Measurements from ENCODE around the gene GJC2. TPM values are rescaled to one million over a fixed set of nuclear protein-coding genes. Genes with fewer than 3 reads are reported as not detected.

The GJC2 gene
- total RNA-seq, 1 experiment from 2014 or later = 1.6 TPM

- H4K5ac ChIP-seq (ENCODE audit: insufficient read length, low read depth, low read length) = no peak overlapping the region
- no peak for TF ChIP-seq CTCF (conservative IDR thresholded peaks at IDR 0.05)
- no peak overlapping the region for H3K27ac Mint-ChIP-seq
Observed at GRCh38 chr1:228197555-228198147, 47.9 kb downstream of the GJC2 start.

More at GRCh38 chr1:228197555-228198147, 47.9 kb downstream of the GJC2 start:
- Mint-ChIP-seq H3K36me3 (ENCODE audit: insufficient read depth in 1 of 3, low read depth in 3 of 3) (peaks cover 16 to 23% (median 19%) of the 10 kb centered on the region in 3 experiments), H3K4me3 (no peak overlapping the region; a peak in 1 of 5 replicates), H3K27me3 (ENCODE audit: low read depth) (peaks cover 38% of the 10 kb centered on the region), H3K9me3 (peaks cover 28 to 29% of the 10 kb centered on the region in 2 experiments), H3K4me1 (no peaks in the 10 kb centered on the region)
- Histone ChIP-seq H3K14ac (ENCODE audit: insufficient read depth, low read length) (no peak overlapping the region), H3K79me1 (ENCODE audit: insufficient read depth, low read depth, low read length, poor library complexity, severe bottlenecking) (no peaks in the 10 kb centered on the region), H3K9me3 (ENCODE audit: control insufficient read depth, low read depth, low read length) (peaks cover 7% of the 10 kb centered on the region), H3K23ac (ENCODE audit: insufficient read length, low read depth, low read length) (no peak overlapping the region), H3K4me2 (ENCODE audit: insufficient read depth, insufficient read length, low read length) (no peak overlapping the region), H3K18ac (ENCODE audit: insufficient read length, low read depth, low read length) (no peak overlapping the region), H4K8ac (replicated peaks; ENCODE audit: insufficient read length, low read depth, low read length) (no peak overlapping the region), H3K56ac (ENCODE audit: insufficient read length, low read depth, low read length) (no peak overlapping the region), H3K27me3 (ENCODE audit: insufficient read depth, low read length) (no peaks in the 10 kb centered on the region), H4K20me1 (ENCODE audit: control insufficient read depth, insufficient read depth, insufficient read length) (no peaks in the 10 kb centered on the region), H2BK12ac (ENCODE audit: insufficient read length, low read depth, low read length) (no peak overlapping the region), H2BK15ac (ENCODE audit: low read depth, low read length) (no peak overlapping the region), H3K4me1 (ENCODE audit: insufficient read depth, low read length) (no peaks in the 10 kb centered on the region), H2AK5ac (ENCODE audit: insufficient read length, low read length) (no peak overlapping the region), H3K4ac (ENCODE audit: low read depth, low read length) (no peak overlapping the region), H3K79me2 (ENCODE audit: insufficient read depth, low read length) (no peaks in the 10 kb centered on the region), H2BK5ac (ENCODE audit: insufficient read length, low read length) (no peak overlapping the region), H4K91ac (ENCODE audit: insufficient read length, low read depth, low read length) (no peak overlapping the region), H3K9ac (ENCODE audit: extremely low read depth, insufficient read length, low read length) (no peak overlapping the region), H2AFZ (ENCODE audit: low read length) (no peak overlapping the region), H3K27ac (ENCODE audit: insufficient read length, low read depth, low read length) (no peak overlapping the region), H3K23me2 (ENCODE audit: insufficient read length, low read depth, low read length, poor library complexity, severe bottlenecking) (no peaks in the 10 kb centered on the region), H2BK120ac (ENCODE audit: low read depth, low read length, poor library complexity, severe bottlenecking) (no peak overlapping the region), H2BK20ac (ENCODE audit: low read depth, low read length, poor library complexity, severe bottlenecking) (no peak overlapping the region), H3T11ph (ENCODE audit: low read length) (no peak overlapping the region)
- DNase-seq = no peak
- WGBS (ENCODE audit: extremely low coverage, insufficient read length, low lambda C conversion rate) = no CpG with 5 or more reads among the region's 4 CpGs

All from H9 (cell line).